Loucy (cell line): Measurements from ENCODE around the gene STH.

ENCODE experiments used
- CTCF ChIP-seq: fragments of 200-600 bp; sonication (generic); conservative IDR thresholded peaks from 2 replicates; pipeline ENCODE4 v1.5.1; 2014; ENCODE audit warnings: mild to moderate bottlenecking, antibody characterized with exemption, low read length
- EZH2phosphoT487 ChIP-seq: fragments of 200-600 bp; IDR thresholded peaks from 2 replicates; pipeline ENCODE4 v1.6.1; 2018; ENCODE audit warnings: antibody characterized with exemption, mild to moderate bottlenecking, moderate library complexity, borderline replicate concordance

GRCh38 chr17:45961206-45961605, 37.8 kb upstream of the STH start:
- no peak for TF ChIP-seq CTCF
- no peak for TF ChIP-seq EZH2phosphoT487
